SK-N-SH treated with all-trans-retinoic acid at 6 μM for 48 hours (cell line): ENCODE results near the gene CXCL5.

Experiments
- ATAC-seq: fragments of 200-7000 bp; cut with Tn5 transposase; 3 replicates; pipeline ENCODE4 v1.9.1; 2020; ENCODE audit warnings: mild to moderate bottlenecking, moderate library complexity
- ARNTL ChIP-seq: fragments of 450-650 bp; formaldehyde crosslinking; IDR thresholded peaks from 2 replicates; pipeline ENCODE4 v1.5.0; 2020; ENCODE audit warnings: low read depth, mild to moderate bottlenecking, moderate library complexity, borderline replicate concordance
- BACH2 ChIP-seq: fragments of 250-450 bp; sonication (Bioruptor Pico); IDR thresholded peaks from 2 replicates; pipeline ENCODE4 v1.9.0; 2021; ENCODE audit warnings: mild to moderate bottlenecking, borderline replicate concordance
- CREB5 ChIP-seq: fragments of 250-450 bp; sonication (Bioruptor Pico); IDR thresholded peaks from 2 replicates; pipeline ENCODE4 v1.5.1; 2020; ENCODE audit warnings: low read depth, mild to moderate bottlenecking, moderate library complexity
- CSDC2 ChIP-seq: fragments of 250-450 bp; sonication (Bioruptor Pico); IDR thresholded peaks from 2 replicates; pipeline ENCODE4 v1.5.0; 2020; ENCODE audit warnings: mild to moderate bottlenecking, moderate library complexity
- ESRRG ChIP-seq: fragments of 250-450 bp; sonication (Bioruptor Pico); IDR thresholded peaks from 2 replicates; pipeline ENCODE4 v1.6.1; 2021; ENCODE audit warnings: mild to moderate bottlenecking
- GLIS3 ChIP-seq: fragments of 250-450 bp; sonication (Bioruptor Pico); IDR thresholded peaks from 2 replicates; pipeline ENCODE4 v1.5.0; 2020; ENCODE audit warnings: mild to moderate bottlenecking, moderate library complexity
- OSR1 ChIP-seq: fragments of 250-450 bp; sonication (Bioruptor Pico); IDR thresholded peaks from 2 replicates; pipeline ENCODE4 v1.8.0; 2022; ENCODE audit warnings: moderate library complexity, mild to moderate bottlenecking, inconsistent platforms
- PPARA ChIP-seq: fragments of 250-450 bp; sonication (Bioruptor Pico); IDR thresholded peaks from 2 replicates; pipeline ENCODE4 v1.5.0; 2020; ENCODE audit warnings: mild to moderate bottlenecking, borderline replicate concordance
- RARB ChIP-seq: fragments of 250-450 bp; sonication (Bioruptor Pico); IDR thresholded peaks from 2 replicates; pipeline ENCODE4 v1.8.0; 2021; ENCODE audit warnings: mild to moderate bottlenecking, moderate library complexity
- SNAI2 ChIP-seq: fragments of 250-450 bp; sonication (Bioruptor Pico); IDR thresholded peaks from 2 replicates; pipeline ENCODE4 v1.5.0; 2020; ENCODE audit warnings: mild to moderate bottlenecking, moderate library complexity
- TCF4 ChIP-seq: fragments of 250-450 bp; sonication (Bioruptor Pico); IDR thresholded peaks from 2 replicates; pipeline ENCODE4 v1.8.0; 2021; ENCODE audit warnings: mild to moderate bottlenecking, moderate library complexity, borderline replicate concordance
- TOX ChIP-seq: fragments of 250-450 bp; sonication (Bioruptor Pico); IDR thresholded peaks from 2 replicates; pipeline ENCODE4 v1.8.0; 2021; ENCODE audit warnings: mild to moderate bottlenecking, moderate library complexity, borderline replicate concordance
- ZC3H10 ChIP-seq: fragments of 250-450 bp; sonication (Bioruptor Pico); IDR thresholded peaks from 2 replicates; pipeline ENCODE4 v1.5.1; 2021; ENCODE audit warnings: mild to moderate bottlenecking, moderate library complexity
- ZFP3 ChIP-seq: fragments of 250-450 bp; sonication (Bioruptor Pico); IDR thresholded peaks from 2 replicates; pipeline ENCODE4 v1.5.0; 2020; ENCODE audit warnings: mild to moderate bottlenecking, moderate library complexity
- ZNF565 ChIP-seq: fragments of 450-650 bp; formaldehyde crosslinking; conservative IDR thresholded peaks from 2 replicates; pipeline ENCODE4 v1.5.0; 2020; ENCODE audit warnings: low read depth, mild to moderate bottlenecking, moderate library complexity
- ZNF70 ChIP-seq: fragments of 450-650 bp; formaldehyde crosslinking; IDR thresholded peaks from 2 replicates; pipeline ENCODE4 v1.5.0; 2020; ENCODE audit warnings: mild to moderate bottlenecking, moderate library complexity
- ZNF8 ChIP-seq: fragments of 450-650 bp; formaldehyde crosslinking; IDR thresholded peaks from 2 replicates; pipeline ENCODE4 v1.5.0; 2020; ENCODE audit warnings: mild to moderate bottlenecking, moderate library complexity
- TF ChIP-seq, protein P1 (sequence below): fragments of 250-450 bp; sonication (Bioruptor Pico); IDR thresholded peaks from 2 replicates; pipeline ENCODE4 v1.5.1; 2021; ENCODE audit warnings: mild to moderate bottlenecking, moderate library complexity
- TF ChIP-seq, protein P2 (sequence below): fragments of 250-450 bp; sonication (Bioruptor Pico); IDR thresholded peaks from 2 replicates; pipeline ENCODE4 v1.5.0; 2020; ENCODE audit warnings: mild to moderate bottlenecking, moderate library complexity
- TF ChIP-seq, protein P3 (sequence below): fragments of 250-450 bp; sonication (Bioruptor Pico); IDR thresholded peaks from 2 replicates; pipeline ENCODE4 v1.8.0; 2021; ENCODE audit warnings: low read depth, mild to moderate bottlenecking, moderate library complexity, borderline replicate concordance
- TF ChIP-seq, protein P4 (sequence below): fragments of 250-450 bp; sonication (Bioruptor Pico); IDR thresholded peaks from 2 replicates; pipeline ENCODE4 v1.8.0; 2020; ENCODE audit warnings: mild to moderate bottlenecking, moderate library complexity, borderline replicate concordance

CXCL5 gene

GRCh38 chr4:74009307-74009706 is 10.8 kb upstream of the CXCL5 start:
- no peak for ATAC-seq
- no peak for TF ChIP-seq ESRRG (CRISPR knock-in tag)
- no peak for TF ChIP-seq GLIS3 (CRISPR knock-in tag)
- no peak for TF ChIP-seq ARNTL (CRISPR knock-in tag)
- TF ChIP-seq, protein P1, sequence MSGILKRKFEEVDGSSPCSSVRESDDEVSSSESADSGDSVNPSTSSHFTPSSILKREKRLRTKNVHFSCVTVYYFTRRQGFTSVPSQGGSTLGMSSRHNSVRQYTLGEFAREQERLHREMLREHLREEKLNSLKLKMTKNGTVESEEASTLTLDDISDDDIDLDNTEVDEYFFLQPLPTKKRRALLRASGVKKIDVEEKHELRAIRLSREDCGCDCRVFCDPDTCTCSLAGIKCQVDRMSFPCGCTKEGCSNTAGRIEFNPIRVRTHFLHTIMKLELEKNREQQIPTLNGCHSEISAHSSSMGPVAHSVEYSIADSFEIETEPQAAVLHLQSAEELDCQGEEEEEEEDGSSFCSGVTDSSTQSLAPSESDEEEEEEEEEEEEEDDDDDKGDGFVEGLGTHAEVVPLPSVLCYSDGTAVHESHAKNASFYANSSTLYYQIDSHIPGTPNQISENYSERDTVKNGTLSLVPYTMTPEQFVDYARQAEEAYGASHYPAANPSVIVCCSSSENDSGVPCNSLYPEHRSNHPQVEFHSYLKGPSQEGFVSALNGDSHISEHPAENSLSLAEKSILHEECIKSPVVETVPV: no peak
- no peak for TF ChIP-seq ZNF8 (CRISPR knock-in tag)

DNA sequence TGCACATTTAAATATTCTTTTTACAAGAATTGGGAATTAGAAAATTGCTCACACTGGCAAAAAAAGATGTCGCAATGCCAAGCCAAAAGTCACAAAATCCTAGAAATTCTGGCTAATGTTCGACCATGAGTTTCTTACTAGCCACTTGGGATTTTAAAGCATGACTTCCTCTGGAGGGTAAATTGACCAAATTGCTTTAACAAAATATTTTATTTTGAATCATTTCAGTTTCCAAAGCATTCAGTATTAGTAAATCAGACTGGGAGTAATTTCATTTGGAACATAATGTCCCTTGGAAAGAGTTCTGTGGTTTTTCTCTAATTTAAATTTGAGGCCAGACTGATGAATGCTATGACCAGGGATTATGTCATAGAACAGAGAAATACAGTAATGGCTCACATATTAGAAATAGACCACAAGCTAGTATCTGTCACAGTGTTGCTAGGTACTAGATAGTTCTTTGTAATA is 7.6 kb upstream of the CXCL5 start:
- no peak for ATAC-seq
- no peak for TF ChIP-seq SNAI2 (CRISPR knock-in tag)
- no peak for TF ChIP-seq RARB (CRISPR knock-in tag)
- no peak for TF ChIP-seq CSDC2 (CRISPR knock-in tag)
- TF ChIP-seq CREB5 (CRISPR knock-in tag): no peak
- no peak for TF ChIP-seq ESRRG (CRISPR knock-in tag)
- TF ChIP-seq ZNF8 (CRISPR knock-in tag): no peak

- TF ChIP-seq OSR1 (CRISPR knock-in tag): no peak
- TF ChIP-seq, protein P2, sequence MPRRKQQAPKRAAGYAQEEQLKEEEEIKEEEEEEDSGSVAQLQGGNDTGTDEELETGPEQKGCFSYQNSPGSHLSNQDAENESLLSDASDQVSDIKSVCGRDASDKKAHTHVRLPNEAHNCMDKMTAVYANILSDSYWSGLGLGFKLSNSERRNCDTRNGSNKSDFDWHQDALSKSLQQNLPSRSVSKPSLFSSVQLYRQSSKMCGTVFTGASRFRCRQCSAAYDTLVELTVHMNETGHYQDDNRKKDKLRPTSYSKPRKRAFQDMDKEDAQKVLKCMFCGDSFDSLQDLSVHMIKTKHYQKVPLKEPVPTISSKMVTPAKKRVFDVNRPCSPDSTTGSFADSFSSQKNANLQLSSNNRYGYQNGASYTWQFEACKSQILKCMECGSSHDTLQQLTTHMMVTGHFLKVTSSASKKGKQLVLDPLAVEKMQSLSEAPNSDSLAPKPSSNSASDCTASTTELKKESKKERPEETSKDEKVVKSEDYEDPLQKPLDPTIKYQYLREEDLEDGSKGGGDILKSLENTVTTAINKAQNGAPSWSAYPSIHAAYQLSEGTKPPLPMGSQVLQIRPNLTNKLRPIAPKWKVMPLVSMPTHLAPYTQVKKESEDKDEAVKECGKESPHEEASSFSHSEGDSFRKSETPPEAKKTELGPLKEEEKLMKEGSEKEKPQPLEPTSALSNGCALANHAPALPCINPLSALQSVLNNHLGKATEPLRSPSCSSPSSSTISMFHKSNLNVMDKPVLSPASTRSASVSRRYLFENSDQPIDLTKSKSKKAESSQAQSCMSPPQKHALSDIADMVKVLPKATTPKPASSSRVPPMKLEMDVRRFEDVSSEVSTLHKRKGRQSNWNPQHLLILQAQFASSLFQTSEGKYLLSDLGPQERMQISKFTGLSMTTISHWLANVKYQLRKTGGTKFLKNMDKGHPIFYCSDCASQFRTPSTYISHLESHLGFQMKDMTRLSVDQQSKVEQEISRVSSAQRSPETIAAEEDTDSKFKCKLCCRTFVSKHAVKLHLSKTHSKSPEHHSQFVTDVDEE (CRISPR knock-in tag): no peak
- no peak for TF ChIP-seq BACH2 (CRISPR knock-in tag)
- TF ChIP-seq ZFP3 (CRISPR knock-in tag): no peak
- TF ChIP-seq PPARA (CRISPR knock-in tag): no peak
- no peak for TF ChIP-seq CREB5 (CRISPR knock-in tag)
- TF ChIP-seq SNAI2 (CRISPR knock-in tag): no peak
- TF ChIP-seq ZC3H10 (CRISPR knock-in tag): no peak
- TF ChIP-seq TCF4 (CRISPR knock-in tag): no peak
- TF ChIP-seq, protein P3, sequence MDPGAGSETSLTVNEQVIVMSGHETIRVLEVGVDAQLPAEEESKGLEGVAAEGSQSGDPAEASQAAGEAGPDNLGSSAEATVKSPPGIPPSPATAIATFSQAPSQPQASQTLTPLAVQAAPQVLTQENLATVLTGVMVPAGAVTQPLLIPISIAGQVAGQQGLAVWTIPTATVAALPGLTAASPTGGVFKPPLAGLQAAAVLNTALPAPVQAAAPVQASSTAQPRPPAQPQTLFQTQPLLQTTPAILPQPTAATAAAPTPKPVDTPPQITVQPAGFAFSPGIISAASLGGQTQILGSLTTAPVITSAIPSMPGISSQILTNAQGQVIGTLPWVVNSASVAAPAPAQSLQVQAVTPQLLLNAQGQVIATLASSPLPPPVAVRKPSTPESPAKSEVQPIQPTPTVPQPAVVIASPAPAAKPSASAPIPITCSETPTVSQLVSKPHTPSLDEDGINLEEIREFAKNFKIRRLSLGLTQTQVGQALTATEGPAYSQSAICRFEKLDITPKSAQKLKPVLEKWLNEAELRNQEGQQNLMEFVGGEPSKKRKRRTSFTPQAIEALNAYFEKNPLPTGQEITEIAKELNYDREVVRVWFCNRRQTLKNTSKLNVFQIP (CRISPR knock-in tag): no peak
- TF ChIP-seq CSDC2 (CRISPR knock-in tag): no peak
- TF ChIP-seq ESRRG (CRISPR knock-in tag): no peak
- no peak for TF ChIP-seq ARNTL (CRISPR knock-in tag)
- ATAC-seq: no peak
Measured at GRCh38 chr4:74005528-74005927, 7.1 kb upstream of the CXCL5 start.

DNA sequence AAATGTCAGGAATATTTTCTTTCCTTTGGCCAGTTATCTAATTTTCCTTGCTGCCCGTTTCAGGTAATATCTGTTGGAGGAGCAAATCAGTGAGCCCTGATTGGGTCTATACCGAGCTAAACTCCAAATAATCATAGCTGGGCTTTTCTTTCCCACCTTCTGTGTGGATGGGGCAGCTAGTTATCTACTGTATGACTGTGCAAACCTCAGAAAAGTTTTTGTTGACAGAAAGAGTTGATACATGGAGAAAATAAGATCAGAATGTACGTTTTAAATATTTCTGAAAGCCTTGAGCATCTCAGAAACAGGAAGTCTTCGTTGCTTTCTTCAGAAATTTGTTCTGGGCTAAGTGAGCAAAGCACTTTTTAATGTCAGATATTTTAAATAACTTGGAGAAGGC is 6.2 kb upstream of the CXCL5 start:
- ATAC-seq: no peak
- TF ChIP-seq ZNF565: no peak
- TF ChIP-seq, protein P4, sequence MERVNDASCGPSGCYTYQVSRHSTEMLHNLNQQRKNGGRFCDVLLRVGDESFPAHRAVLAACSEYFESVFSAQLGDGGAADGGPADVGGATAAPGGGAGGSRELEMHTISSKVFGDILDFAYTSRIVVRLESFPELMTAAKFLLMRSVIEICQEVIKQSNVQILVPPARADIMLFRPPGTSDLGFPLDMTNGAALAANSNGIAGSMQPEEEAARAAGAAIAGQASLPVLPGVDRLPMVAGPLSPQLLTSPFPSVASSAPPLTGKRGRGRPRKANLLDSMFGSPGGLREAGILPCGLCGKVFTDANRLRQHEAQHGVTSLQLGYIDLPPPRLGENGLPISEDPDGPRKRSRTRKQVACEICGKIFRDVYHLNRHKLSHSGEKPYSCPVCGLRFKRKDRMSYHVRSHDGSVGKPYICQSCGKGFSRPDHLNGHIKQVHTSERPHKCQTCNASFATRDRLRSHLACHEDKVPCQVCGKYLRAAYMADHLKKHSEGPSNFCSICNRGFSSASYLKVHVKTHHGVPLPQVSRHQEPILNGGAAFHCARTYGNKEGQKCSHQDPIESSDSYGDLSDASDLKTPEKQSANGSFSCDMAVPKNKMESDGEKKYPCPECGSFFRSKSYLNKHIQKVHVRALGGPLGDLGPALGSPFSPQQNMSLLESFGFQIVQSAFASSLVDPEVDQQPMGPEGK (CRISPR knock-in tag): no peak
- TF ChIP-seq, protein P3 (CRISPR knock-in tag): no peak
- TF ChIP-seq ZNF8 (CRISPR knock-in tag): no peak
- TF ChIP-seq BACH2 (CRISPR knock-in tag): no peak
- TF ChIP-seq ZNF70: no peak
- TF ChIP-seq ZFP3 (CRISPR knock-in tag): no peak
- TF ChIP-seq RARB (CRISPR knock-in tag): no peak
- no peak for TF ChIP-seq ESRRG (CRISPR knock-in tag)
- no peak for TF ChIP-seq TCF4 (CRISPR knock-in tag)
- no peak for TF ChIP-seq TOX (CRISPR knock-in tag)
- TF ChIP-seq CSDC2 (CRISPR knock-in tag): no peak
- no peak for TF ChIP-seq ZC3H10 (CRISPR knock-in tag)
- no peak for TF ChIP-seq PPARA (CRISPR knock-in tag)
- TF ChIP-seq ARNTL (CRISPR knock-in tag): no peak
